HG02943 (cell line): Measurements from ENCODE around the gene SELENOT.
A peak's percentile ranks its signal among the peaks of the same experiment; 100 is the strongest.
"Not testable (repeated sequence)": the region's sequence is repeated elsewhere in the genome, so short reads cannot be mapped to it uniquely, and the experiment has no call there.

Source experiments
- ATAC-seq: cut with Tn5 transposase; IDR thresholded peaks from one replicate; pipeline ENCODE4 v1.9.1; 2021; ENCODE audit warnings: mild to moderate bottlenecking, low read depth, moderate library complexity; ENCODE audit not compliant: unreplicated experiment

SELENOT gene

DNA sequence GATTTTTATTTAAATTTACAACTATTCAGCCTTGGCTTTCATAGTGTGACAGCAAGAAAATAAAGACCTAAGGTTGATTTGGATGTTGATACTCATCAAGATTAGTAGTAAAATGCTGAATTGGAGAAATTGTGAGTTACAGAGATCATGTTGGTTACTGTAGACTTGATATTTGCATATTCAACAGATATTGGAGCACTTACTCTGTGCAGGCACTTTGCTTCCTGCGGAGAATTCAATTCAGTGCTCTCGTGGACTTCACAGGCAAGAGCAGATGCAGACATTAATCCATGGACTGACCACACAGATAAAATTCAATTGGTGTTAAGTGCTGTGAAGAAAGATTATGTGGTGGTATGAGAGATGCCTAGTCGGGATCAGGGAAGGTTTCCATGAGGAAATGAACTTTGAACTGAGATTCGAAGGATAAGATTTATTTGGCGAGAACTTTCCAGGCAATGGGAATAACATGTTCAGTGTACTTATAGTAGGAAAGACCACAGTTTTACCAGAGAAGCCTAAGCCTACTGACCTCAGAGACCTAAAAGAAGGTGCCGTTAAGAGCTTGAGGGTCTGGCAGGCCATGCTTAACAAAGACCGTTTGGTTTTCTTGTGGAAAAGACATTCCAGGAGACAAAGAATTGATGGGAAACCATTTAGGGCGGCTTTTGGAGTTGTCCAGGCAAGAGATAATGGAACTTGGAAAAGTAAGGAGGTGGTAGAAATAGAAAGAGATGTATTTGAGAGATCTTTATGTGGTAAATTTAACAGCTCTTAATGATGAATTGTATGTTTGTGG, 4.3 kb downstream of the SELENOT start:
- no peak for ATAC-seq

DNA sequence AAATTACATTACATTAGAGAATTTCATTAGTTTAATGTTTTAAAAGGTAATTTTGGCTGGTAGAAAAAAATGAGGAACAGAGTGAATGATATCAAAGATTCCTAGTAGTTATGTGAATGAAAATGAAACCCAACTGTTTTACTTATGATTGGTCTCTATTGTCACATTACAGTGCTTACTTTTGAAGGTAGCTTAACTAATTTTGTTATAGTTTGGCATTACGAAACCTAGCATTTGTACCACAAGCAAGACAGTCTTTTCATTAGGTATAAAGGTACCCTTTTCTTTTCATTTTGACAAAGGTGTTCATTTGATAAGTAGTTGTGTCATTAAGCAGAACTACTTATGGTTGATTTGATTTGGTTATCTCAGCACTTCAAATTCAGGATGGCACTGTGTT, 6.9 kb downstream of the SELENOT start:
- no peak for ATAC-seq

DNA sequence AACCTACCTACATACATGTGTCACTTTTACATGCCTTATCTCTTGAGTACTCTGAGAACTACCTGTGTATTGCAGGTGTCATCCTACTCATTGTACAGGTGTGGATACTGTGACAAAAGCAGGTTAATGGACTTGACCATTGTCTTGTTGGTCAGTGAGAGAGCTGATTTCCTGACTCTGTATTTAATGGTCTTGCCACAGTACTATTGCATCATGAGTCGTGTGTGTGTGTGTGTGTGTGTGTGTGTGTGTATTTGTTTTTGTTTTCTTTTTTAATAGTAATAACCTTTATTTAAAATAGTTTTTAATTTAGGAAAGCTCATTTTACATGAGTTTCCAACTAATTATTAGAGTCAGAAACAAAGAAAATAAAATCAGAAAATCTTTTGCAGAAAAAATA, 7.7 kb downstream of the SELENOT start:
- ATAC-seq: no peak

DNA sequence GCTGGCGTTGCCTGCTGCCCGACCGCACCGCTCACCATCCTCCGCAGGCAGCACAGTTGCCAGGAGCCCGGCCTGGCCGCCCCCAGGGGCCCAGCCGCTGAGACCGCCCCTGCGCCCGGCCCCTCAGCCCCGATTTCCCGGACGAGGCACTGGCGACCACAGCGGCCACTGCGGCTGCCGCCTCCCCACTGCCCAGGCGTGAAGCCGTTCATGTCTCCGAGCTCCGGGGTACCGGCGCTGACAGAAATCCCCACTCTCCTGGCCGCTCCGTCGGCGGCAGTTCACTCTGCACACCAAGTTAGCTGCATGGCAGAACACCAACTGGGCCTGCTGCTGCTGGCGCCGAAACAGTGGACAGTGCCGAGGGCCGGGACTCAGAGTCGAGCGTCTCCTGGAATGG, 8.5 kb downstream of the SELENOT start:
- ATAC-seq: no peak

DNA sequence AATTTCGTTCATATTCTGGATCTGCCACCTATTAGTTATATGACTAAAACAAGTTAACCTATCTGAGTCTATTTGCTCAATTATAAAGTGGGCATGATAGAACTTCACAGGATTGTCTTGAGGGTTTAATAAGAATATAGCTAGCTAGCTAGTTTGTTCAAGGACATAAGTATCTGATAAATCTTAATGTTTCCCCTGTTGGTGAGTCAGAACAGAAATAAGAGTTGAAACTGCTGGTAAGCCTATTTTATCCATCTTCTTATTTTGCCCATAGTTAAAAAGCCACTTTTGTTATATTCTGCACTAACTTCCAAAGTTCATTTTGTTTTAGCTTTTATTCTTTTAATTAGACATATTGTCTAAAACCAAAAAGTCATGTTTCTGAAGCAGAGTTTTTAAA, 9.4 kb downstream of the SELENOT start:
- no peak for ATAC-seq

DNA sequence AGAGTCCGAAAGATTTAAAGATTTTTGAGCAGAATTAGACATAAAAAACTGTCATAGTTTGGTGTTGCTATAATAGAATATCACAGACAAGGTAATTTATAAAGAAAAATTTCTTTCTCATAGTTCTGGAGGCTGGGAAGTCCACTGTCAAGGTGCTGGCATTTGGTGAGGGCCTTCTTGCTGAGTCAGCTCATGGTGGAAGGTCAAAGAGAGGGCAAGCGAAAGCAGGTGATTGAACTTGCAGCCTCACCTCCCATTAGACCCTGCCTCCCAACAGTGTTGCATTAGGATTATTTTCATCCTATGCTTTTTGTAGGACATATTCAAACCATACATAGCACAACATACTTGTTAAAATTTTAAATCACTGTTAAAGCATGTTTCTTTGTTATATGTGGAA, 9.9 kb downstream of the SELENOT start:
- no peak for ATAC-seq

DNA sequence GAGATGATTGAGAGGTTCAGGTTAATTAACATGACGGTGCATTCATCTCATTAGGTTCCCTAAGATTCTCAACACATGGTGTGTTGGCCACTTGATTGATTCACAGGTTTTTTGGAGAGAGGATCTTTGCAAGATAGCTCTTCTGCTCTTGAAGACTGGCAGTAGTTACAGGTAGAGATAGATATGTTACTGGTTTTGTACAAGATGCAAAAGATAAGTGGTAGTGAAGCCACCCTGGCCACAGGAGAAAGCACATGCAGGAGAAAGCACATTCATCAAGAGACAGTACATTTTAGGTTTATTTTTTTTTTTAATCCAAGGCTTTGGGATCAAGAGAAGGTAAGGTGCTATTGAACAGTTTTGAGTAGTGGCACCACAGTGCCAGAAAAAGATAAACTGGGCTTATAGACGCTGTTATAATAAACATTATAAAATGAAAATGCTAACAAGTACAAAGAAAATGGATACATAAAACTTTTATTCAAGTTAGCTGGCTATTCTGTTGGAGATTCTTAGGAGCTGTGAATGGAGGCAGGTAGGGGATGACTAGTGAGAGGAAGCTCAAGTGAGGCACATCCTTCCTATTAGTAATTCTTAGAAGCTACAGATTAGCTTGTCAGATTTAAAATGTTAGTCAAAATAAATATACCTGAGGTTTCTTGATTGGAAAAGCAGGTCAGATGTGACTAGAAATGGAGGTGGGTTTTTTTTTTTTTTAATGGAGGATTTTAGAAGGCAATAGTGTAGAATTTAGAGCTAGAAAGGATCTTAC, 10.8 kb downstream of the SELENOT start:
- ATAC-seq: no peak

DNA sequence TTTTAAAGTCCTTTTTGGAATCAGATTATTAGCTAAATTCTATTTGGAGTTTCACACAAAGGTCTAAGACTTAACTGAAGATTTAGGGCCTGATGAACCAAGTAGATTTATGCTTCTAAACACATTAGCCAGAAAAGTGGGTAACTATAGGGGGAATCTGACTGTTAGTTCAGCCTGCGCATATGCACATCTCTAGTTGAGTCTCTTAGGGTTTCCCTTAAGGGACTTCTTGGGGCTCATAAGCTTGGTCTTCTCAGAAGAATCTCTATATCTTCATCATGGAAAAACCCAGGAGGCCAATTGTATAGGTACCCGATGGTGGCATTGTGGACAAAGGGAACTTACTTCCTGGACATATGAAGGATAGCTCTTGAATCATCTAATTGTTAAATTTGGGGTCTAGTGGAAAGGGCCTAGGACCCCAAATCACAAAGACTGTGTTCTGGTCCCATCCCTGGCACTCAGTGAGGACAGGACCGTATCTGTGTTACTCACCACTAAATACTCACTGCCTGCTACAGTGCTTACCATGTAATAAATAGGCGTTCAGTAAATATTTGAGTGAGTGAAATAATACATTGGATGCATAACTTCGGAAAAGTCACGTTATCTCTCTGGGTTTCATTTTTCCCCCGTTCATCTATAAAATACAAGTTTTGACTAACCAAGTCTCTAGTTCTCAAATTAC, 17.0 kb downstream of the SELENOT start:
- no peak for ATAC-seq

DNA sequence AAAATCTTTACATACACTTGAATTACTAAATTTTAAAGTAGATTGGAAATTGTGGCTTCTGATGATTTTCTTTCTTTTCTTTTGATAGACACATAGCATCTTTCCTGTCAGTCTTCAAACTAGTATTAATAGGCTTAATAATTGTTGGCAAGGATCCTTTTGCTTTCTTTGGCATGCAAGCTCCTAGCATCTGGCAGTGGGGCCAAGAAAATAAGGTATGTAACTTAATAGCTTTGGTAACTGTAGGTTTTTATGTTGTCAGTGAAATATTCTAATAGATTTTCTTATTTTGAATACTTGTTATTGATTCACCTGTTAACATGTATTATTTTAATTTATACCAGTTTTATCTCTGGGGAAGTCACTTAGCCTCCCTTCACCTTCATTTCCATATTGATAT, 19.8 kb downstream of the SELENOT start:
- not testable (repeated sequence) for ATAC-seq

DNA sequence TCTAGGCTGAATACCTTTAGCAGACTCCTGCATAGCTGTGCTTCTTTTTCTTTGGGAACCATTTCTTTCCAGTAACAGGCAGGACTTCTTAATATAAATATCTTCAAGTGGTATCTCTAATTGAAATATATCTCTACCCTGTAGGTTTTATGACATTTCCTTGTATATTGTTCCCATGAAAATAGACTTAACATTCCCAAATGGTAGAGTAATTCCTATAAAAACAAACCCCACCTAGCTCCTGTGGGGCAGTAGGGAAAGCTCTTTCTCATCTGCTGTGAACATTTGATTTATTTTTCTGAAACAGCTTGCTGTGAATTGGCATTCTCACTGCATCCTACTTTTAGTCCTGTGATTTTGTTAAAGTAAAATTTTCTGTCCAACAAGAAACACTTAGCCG, 20.8 kb downstream of the SELENOT start:
- no peak for ATAC-seq

DNA sequence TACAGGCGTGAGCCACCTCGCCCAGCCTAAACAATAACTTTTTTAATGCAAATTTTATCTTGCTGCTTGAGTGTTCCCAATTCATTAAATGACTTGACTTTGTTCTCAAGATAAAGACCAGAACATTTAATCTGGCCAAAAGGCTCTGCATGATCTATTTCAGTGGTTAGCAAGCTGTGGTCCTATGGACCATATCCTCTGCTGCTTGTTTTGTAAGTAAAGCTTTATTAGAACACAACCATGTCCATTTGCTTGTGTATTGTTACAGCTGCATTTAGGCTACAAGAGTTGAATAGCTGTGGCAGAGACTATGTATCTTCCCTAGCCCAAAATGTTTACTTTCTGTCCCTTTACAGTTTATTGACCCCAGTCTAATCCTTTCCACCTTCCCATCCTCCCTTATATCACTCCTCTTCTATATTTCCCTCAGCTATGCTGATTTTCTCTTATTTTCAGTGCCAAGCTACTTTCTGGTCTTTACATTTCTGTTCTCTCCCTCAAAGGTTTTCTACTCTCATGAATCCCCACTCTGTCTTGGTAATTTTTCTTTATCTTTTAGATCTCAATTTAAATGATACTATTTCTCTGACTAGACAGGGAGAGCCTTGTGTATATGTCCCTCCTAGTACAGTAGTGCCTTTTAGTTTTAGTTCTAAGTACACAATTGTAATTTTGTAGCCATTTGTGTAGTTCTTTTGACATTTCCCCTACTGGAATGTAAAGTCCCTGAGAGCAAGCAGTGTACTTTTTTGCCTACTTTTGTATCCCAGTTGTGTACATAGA, 23.2 kb downstream of the SELENOT start:
- no peak for ATAC-seq

DNA sequence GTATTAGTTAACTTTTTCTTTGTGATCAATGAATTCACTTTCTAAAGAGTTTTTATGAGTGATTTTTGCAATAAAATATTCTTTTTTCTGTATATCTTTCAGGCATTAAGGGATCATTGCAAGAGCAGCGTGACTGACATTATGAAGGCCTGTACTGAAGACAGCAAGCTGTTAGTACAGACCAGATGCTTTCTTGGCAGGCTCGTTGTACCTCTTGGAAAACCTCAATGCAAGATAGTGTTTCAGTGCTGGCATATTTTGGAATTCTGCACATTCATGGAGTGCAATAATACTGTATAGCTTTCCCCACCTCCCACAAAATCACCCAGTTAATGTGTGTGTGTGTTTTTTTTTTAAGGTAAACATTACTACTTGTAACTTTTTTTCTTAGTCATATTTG, 24.4 kb downstream of the SELENOT start:
- ATAC-seq: no peak

DNA sequence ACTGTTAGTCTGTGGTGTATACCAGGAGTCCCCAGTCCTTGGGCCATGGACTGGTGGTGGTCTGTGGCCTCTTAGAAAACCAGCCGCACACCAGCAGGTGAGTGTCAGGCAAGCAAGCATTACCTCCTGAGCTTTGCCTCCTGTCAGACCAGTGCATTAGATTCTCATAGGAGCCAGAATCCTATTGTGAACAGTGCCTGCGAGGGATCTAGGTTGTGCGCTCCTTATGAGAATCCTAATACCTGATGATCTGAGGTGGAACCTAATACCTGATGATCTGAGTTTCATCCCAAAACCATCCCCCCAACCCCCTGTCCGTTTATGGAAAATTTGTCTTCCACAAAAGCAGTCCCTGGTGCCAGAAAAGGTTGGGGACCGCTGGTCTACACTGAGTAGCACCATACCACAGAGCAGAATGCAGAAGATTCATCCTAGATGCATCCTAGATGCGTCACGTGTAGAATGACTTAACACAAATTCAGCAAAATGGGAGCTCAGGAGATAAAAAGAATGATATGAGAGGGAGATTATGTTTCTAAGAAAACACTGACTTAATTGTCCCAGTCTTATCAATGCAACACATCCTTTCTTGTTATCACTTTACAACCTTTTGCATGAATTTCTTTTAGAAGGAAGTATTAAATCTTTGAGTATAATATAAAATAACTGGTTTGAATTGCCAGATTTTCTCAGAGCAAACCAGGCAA, 28.5 kb downstream of the SELENOT start:
- no peak for ATAC-seq

DNA sequence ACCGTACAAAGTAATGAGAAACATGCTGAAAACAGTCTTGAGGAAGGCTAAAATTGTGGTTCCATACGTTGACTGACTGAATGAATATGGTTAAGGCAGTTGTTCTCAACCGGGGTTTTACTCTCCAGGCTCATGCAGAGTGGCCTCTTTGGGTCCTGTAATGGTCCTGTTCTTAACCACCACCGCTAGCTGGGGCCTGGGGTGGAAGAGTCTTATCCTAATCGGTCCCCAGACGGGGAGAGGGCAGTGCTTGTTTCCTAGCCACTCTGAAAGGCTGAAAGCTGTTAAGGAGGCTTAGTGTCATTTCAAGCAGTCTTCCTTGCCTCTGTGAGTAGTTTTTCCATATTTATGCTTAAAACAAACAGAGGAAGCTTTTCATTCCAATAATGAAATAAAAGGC, 32.0 kb downstream of the SELENOT start:
- no peak for ATAC-seq

DNA sequence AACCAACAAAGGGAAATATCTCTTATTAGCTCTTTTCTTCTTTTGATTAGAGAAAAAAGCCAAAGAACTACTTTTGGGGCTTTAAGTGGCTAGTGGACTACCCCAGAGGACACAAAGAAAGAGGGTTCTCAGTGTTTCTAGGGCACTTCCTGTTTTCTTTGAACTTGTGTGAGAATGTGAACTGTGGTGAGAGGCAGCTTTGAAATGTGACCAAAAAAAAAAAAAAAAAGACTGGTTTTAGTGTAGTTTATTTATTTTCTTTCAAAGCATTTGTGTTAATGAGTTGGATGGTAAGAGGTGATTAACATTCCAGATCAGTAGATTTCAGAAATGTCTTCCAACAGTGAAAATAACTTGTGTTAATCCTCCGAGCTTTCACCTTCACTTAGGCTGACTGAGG, 32.4 kb downstream of the SELENOT start:
- ATAC-seq: peak; percentile 69

DNA sequence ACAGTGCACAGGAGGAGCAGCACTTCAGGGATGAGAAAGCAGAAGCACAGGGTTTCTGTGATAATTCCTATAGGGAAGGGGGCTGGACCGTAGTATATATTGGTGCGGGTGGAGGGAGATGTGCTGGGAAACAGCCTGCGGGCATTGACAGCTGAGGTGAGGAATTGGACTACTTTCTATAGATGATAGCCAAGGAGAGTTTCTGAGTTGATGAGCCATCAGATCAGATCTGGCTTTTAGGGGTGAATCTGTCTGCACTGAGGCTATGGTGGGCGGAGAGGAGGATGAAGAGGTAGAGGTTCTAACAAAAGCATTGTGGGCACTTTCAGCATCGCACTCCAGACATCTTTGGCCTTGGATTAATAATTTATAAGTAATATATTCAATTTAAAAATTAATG, 33.1 kb downstream of the SELENOT start:
- no peak for ATAC-seq

DNA sequence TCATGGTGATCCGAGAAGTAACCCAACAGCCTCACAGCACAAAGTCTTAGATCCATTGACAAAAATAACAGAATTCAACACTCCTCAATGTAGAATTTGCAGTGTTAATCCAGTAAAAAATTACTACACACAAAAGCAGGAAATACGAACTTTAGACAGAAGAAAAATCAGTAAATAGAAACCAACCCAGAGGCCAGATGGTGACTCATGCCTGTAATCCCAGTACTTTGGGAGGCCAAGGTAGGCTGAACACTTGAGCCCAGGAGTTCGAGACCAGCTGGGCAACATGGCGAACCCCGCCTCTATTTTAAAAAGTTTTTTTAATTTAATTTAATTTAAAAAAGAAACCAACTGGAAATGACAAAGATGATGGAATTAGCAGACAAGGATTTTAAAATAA, 36.1 kb downstream of the SELENOT start:
- no peak for ATAC-seq

DNA sequence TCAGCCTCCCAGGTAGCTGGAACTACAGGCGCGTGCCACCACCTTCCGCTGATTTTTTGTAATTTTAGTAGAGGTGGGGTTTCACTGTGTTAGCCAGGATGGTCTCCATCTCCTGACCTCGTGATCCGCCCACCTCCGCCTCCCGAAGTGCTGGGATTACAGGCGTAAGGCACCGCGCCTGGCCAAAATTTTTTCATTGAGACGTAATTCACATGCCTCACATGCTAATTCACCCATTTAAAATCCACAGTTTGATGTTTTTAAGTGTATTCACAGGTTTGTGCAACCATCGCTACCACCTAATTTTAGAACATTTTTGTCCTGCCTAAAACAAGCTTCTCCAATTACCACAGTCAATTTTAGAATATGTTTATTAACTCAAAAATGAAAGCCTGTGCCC, 37.1 kb downstream of the SELENOT start:
- no peak for ATAC-seq

DNA sequence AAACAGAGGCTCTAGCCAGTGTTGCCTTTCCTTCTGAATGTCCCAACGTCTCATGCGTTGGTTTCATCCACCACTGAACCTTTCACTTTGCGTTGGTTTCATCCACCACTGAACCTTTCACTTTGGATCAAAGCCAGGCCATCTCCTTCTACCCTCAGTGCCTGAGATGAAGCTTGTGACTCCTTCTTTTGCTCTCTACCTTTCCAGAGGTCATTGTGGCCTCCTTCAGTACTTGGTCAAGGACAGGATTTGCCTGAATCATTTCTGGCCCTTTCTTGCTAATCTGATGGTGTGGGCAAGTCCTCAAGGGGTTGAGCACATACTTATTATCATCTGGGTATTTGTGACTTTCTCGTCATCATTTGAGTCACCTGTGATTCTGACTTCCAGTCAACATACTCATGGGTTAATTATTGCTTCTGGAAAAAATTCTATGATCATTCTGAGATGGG, 50.0 kb downstream of the SELENOT start:
- no peak for ATAC-seq

DNA sequence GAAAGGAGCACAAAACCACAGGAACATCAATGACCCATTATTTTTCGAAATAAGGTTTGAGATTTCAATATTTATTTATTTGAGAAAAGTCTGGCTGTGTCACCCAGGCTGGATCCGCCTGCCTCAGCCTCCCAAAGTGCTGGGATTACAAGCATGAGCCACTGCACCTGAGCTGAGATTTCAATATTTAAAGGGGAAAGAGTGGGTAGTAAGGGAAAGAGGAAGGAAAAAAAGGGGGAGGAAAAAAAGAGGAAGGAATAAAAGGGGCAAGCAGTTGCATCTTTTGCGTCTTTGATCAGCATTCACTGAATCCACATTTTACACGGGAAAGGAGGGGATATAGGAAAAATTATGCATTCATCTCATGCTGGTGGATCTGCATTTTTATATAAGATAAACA, 53.2 kb downstream of the SELENOT start:
- no peak for ATAC-seq
